Kidney glomerular epithelial cell (primary cell): ENCODE measurements around the gene EDA.
"Not testable (repeated sequence)": the region's sequence is repeated elsewhere in the genome, so short reads cannot be mapped to it uniquely, and the experiment has no call there.

Experiments used
- DNase-seq: peaks from one replicate; lab custom pipeline; 2025; lab: John Stamatoyannopoulos, UW

The EDA gene

DNA sequence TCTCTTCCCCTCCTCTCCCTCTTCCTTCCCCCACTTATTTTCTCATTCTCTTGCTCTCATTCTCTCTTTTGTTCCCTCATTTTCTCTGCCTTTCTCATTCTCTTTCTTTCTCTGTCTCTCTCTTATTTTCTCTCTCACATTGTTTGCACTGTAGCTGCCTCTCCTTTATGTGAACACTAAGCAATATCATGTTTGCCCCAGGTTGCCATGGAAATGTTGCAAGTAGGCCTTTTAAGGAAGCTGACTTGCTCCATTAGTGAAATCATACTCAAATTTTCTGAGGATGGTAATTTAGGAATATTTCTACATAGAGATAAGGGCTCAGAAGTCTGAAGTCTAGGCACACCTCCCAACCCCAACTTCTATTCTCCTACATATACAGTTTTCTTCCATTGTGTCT lies 130.1 kb downstream of the EDA start:
- no peak for DNase-seq

DNA sequence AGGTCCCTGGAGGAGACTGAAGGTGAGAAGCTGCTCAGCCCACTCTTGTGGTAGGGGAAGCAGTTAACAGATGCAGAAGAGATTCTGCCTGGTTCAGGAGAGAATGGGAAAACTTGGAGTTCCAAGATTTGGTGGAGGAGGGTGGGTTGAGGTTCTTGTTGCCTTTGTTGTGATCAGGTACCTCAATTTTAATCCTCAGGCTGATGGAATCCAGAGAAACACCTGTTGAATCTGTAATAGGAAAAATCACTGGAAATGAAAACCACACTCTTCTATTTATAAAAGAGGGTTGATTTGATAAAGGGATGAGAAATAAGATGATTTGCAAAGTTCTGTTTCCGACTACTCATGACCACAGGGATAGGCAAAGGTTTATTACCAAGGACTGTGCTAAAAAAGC lies 132.1 kb downstream of the EDA start:
- DNase-seq, result no peak

DNA sequence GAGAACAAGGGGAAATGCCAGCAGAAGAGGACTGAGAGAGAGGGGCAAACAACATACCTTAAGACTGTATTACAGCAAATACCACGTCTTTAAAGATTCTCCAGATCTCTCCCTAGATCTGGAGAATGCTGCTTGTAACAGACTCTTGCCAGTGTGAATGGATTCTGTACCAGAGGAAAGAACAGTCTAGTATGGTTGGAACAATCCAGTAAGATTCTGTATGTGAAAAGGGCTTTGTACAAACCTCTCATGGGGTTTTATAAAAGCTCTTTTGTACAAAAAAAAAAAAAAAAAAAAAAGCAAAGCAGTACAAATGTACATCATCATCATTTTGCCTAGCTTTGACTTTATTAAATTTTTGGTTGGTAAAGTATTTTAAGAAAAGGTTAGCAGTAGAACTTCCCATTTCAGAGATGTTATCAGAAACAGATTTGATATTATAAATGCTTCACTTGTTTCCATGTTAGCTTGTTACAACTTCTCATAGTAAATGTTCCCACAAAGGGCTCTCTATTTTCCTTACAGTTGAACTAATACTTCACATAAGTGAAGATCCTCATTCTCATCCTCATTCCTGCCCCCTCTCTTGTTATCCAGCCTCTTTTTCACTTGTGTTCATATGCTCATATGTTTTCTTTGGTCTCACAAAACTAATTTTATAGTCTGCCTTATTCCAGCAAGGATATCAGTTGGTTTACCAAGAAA lies 144.2 kb downstream of the EDA start:
- no peak for DNase-seq

DNA sequence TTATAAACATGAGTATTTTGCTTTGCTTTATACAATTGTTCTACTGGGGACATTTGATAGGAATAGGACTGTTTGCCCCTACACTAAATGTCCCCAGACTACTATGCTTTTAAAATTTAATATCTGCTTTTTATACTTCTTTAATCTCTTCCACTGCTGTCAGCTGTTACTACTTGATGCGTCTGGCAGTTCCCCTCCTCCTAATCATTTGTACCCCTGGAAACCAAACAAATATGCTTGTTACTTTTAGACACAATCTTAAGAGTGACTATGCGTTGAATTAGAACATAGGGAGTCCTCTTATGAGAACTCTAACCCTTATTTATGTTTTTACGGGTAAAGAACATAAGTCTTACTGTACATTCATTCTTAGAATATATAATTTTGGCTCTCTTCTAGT lies 145.7 kb downstream of the EDA start:
- no peak for DNase-seq

DNA sequence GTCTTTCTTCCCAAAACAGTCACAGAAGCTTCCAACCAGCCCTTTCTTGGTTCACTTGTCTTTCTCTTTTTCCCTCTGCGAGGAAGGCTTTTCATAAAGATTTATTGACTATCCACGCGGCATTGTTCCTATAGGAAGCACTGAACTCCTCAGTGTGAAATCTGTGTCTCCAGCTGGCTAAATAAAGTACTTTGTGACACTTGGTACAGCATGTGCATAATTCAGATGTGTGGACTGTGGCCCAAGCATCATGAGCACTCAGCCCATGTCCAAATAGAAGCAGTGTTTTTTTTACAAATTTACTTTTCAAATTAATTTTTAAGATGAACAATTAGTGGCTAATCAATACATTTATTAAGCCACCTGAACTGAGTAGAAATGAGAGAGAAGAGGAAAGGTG lies 146.4 kb downstream of the EDA start:
- DNase-seq, result no peak

DNA sequence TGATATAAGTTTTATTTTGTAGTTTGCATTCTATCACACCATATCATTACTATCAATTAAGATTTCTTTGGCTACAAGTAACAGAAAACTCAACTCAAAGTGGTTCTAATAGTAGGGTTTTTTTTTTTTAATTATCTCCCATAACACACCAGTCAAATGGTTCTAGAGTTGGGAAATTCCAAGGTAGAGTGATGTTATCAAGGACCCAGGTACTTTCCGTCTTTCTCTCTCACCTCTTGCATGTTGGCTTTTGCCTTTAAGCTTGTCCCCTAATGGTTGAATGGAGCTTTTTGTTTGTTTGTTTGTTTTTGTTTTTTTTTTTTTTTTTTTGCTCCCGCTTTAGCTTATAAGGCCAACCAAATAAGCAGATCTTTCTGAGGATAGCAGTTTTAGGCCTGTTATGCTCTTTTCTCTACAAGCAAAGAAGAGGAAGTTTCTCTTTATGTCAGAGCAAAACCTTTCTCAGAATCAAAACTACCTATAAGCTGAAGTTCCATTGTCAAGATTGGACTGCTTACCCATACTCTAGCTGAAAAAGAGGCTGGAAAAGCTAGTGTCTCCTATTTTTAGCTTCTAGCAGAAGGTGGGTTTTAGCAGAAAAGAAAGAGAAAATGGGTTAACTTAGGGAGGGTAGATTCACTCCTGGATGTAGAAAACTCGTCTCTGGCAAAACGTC lies 177.5 kb downstream of the EDA start:
- DNase-seq, result no peak

DNA sequence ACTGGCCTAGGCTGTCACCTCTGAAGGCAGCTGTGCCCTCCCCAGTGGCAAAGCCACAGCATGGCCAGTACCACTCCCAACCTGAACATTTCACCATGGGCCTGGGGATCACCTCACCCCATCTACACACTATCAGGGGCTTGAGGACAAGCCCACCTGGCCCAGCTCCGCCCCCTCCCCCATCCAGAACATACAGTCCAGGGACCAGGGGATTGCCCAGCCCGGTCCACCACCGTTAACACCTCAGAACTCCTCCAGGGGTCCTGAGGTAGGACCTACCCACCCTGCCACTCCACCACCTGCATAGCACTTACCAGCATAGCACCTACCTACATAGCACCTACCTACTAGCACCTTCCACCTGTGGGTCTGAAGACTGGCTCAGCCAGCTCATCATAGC lies 179.8 kb downstream of the EDA start:
- DNase-seq, result no peak

DNA sequence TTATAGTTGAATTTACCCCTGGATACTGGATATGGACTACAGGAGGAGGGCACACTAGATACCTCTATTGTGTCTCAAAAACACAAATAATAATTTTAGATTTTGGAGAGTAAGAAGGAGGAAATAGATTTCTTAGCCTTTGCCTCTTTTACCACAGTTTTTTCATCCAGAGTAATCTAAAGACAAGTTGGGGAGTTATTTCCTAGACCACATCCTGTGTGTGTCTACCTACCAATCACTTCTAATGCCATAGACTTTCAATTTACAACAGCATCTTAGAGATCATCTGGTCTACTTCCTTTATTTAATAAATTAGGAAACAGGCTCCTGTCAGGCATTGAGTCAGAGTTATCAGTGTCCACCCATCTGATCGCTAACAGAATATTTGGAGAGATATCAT lies 191.5 kb downstream of the EDA start:
- DNase-seq, result no peak

DNA sequence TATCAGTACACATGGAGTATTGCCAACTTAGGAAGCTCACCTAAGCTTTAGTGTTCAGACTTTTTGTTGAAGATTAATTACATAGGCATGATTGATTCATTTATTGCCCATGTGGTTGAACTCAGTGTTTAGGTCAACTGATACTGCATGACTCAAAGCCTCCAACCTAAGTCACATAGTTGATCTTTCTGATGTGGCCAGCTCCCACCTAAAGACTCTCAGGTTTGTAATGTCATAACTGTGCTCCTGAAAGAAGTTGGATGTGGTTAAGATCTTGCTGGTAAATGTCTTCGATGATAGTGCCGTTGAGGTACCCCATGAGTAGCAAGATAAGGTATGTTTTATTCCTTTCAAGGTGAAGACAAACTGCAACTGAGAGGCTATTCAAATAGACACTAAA lies 192.5 kb downstream of the EDA start:
- no peak for DNase-seq

DNA sequence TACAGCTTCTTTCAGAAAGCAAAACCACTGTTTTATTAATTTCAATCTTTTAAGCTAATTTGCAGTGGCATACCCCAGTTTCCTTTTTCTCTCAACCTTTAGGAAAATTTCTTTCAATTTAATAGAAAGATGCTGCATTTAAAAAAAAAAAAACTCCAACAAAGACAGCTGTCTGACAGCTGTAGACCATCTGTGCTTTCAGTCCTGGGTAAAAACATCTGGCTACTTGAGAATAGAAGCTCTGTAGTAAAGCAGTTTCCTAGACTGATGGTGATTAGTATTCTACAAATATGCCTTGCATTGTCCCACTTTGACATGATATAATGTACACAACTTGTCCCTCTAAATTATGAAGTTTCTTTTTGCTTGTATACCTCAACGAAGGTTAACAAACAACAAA lies 197.8 kb downstream of the EDA start:
- no peak for DNase-seq

DNA sequence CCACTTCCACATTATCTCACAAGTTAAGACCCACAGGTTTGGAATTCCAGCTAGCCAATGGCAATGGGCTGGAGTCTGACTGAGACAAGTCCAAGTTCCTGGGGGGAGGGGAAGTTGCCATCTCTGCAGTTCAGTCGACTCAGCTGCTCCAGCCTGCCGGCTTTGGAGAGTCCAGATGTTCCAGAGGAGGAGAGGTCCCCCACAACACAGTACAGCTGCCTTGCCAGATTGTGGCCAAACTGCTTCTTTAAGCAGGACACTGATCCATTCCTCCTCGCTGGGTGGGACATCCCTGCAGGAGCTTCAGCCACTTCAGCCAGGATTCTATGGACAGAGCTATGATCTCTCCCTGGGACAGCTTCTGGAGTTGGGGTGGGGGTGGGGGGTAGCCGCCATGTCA lies 199.2 kb downstream of the EDA start:
- no peak for DNase-seq

DNA sequence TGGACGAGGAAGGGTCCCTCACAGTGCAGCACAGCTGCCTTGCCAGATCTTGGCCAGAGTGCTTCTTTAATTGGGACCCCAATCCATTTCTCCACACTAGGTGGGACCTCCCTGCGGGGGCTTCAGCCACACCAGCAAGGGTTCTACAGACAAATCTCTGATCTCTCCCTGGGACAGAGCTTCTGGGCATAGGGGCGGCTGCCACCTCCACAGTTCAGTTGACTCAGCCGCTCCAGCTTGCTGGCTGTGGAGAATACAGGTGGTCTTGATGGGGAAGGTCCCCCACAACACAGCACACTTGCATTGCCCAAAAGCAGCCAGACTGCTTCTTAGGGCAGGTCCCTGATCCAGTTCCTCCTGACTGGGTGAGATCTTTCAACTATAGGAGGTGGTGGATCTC lies 199.6 kb downstream of the EDA start:
- no peak for DNase-seq

DNA sequence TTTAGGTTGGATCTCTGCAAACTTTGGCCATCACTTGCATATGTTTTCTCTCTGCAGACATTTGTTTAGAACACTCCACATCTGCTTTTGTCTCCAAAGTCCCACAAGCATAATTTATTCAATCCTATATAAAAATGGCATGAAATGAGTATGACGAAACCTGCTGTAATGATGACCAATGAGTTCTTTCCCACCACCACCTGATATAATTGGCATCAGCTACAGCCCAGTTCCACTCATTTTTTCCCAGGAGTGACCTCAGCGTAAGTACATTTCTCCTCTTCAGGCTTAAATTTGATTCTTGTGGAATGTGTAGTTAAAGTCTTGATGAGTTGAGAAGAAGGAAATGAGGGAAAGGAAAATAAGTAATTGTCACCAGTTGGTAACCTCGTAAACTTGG lies 228.7 kb downstream of the EDA start:
- no peak for DNase-seq

DNA sequence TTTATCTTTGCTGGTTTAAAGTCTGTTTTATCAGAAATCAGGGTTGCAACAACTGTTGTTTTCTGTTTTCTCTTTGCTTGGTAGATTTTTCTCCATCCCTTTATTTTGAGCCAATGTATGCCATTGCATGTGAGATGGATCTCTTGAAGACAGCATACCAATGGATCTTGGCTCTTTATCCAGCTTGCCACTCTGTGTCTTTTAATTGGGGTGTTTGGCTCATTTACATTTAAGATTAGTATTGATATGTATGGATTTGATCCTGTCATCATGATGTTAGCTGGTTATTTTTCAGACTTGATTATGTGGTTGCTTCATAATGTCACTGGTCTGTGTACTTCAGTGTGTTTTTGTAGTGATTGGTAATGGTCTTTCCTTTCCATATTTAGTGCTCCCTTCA lies 244.1 kb downstream of the EDA start:
- not testable (repeated sequence) for DNase-seq

DNA sequence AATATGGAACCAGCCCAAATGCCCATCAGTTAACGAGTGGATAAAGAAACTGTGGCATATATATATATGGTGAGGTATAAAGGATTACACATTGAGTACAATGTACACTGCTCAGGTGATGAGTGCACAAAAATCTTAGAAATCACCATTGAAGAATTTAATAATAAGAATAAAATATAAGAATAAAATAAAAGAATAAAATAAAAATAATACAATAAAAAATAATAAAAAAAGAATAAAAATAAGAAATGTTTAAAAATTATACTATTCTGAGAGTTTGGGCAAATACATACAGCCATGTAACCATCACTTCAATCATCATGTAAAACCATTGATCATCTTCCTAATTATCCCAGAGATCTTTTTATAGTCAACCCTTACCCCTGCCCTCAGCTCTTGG lies 260.3 kb downstream of the EDA start:
- DNase-seq, result no peak

DNA sequence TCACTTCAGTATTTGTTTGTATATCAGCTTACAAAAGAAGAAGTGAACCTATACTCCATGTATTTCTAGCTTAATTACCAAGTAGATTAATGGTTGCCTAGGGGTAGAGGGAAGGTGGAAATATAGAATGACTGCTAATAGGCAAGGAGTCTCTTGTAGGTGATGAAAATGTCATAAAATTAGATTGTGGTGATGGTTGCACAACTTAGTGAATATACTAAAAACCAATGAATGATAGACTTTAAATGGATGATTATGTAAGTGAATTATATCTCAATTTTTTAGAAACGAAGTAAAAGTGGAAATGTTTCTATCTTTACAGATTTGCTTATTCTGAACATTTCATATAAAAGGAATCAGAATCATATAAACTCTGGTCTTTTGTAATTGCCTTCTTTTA lies 268.3 kb downstream of the EDA start:
- no peak for DNase-seq

DNA sequence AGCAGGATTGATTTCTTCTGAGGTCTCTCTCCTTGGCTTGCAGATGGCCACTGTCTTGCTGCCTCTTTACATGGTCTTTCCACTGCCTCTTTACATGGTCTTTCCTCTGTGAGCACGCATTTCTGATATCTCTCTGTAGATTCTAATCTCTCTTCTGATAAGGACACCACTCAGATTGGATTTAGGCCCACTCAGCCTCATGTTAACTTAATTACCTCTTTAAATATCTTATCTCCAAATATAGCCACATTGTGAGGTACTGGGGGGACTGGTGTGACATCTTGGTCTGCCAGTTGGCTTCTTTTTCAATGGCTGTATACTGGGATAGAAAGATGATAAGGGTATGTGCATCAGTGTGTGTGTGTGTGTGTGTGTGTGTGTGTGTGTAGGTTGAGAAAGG lies 280.1 kb downstream of the EDA start:
- no peak for DNase-seq

DNA sequence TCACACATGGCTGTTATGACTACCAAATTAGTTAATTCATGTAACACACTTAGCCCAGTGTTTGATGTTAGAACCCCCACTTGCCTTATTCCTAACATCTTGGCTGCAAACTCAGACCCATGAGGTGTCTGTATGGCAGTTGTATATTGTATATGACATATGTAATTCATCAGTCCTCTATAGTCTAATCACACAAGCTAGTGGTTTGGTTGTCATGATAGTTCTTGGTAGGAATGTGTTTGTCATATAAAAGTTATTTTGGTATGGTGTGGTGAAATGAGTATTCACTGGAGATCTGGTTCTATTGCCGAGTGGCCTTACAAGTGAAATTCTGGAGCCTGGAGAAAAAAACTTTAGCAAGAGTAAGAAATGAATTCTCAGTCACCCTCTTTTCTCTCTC lies 284.6 kb downstream of the EDA start:
- no peak for DNase-seq

DNA sequence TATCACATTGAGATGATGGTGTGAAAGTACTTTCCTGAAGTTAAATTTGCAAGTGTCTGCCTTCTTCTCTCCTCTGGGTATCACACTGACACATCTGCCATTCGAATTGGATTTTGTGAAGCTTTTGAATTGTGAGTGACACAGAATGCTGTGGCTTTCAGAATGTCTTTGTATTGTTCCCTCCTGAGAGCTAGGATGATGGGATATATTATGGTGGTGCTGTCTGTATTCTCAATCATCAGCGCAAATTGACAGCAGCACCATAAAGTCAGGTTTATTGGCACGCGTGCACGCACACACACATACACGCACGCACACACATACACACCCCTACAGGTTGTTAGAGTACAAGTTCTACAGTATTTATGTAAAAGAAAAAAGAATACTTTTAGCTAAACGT lies 290.5 kb downstream of the EDA start:
- DNase-seq, result no peak

DNA sequence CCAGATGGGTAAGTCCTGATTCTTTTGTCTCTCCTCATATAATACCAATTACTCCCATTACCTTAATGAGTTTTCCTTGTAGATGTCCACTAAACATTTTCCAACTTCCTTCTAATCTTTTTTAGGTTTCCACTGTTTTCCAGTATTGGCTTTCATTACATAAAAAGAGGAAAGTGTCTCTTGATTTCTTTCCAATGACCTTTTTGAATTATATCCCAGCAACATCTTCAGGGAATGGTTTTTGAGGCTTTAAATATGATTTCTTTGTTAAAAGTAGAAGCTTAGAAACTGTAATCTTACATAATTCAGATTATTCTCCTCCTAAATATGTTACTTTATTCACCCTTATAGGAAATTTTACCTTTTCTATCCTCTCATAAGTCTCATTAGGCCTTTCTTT lies 298.9 kb downstream of the EDA start:
- no peak for DNase-seq

DNA sequence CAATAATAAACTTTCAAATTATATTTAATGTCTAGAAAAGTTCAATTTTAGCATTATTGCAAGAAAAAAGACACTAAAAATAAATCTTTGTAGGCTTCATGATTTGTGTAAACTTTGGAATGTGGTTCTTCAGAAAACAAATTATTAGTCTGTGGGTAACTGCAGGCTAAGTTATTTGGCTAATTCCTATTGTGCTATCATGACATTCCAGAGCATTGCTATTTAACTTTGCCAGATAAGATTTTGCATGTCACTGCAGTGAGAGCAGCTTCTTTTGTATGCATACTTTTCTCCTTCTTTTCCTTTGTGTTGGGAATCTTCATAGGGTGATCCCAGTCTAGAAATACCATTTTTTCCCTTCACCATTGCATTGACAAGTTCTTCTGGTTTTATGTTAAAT lies 303.8 kb downstream of the EDA start:
- peak; percentile 0 for DNase-seq

DNA sequence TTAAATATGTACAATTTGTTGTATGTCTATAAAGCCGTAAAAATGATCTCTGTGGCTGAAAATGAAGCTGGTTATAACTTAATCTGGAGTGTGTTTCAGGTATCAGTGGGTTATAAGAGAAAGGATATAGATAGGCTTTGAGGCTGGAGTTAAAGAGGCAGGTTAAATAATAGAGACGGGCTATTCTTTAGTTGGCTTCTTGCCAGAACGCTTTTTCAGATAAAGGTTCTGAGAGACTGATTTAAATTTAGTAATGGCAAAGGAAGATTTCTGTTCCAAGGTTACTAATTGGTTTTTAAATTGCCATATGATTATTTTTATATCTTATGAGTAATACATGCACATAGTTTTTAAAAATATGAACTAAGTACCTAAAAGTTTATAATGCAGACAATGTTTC lies 316.4 kb downstream of the EDA start:
- no peak for DNase-seq

DNA sequence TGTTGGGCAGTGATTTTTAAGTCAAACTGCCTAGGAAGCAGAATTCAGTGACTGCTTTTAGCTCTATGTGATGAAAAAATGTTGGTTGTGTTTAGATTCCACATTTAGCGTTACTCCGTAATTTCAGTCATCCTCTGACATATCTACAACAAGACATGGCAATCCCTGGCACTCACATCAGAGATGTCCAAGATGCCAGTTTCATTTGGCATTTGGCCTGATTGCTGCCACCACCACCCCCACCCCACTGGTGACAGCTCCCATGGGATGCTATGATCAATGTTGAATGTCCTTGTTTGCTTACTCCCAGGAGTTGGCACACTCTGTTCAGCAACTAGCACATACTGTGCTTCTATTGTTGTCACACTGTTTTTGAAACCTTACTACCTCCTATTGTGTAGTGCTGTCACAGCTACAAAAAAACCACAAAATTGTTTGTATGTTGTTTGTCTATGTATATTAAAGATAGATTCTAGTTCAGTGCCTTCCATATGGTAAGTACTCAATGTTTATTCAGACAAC lies 332.4 kb downstream of the EDA start:
- no peak for DNase-seq

DNA sequence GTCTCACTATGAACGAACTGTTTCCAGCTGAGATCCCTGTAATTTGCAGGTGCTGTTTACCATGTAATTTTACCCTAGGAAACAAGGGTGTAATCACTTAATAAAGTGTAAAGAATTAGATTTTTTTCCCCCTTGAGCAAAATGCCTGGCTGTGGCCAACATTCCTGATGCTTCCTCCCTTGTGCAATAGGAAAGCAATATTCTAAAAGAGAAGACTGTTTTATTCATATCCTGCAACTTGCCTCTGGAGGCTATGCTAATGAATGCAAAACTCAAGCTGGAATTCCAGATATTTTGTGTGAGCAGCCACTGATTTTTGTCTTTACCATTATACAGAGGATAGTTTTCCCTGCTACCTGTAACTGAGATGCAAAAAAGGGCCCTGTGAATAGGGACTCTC lies 335.8 kb downstream of the EDA start:
- DNase-seq, result no peak
